ENCODE results near the gene EPOP.
A peak's percentile ranks its signal among the peaks of the same experiment; 100 is the strongest.

Gene EPOP

DNA sequence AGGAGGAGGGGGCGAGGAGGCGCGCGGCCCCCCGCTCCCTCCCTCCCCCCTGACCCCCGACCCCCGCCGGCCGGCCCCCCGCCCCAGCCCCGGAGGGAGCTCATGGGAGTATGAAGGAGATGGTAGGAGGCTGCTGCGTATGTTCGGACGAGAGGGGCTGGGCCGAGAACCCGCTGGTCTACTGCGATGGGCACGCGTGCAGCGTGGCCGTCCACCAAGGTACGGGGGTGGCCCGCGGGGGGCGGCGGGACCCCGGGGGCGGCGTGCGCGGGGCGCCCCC is 30.7 kb upstream of the EPOP start:
- TF ChIP-seq, protein P1, sequence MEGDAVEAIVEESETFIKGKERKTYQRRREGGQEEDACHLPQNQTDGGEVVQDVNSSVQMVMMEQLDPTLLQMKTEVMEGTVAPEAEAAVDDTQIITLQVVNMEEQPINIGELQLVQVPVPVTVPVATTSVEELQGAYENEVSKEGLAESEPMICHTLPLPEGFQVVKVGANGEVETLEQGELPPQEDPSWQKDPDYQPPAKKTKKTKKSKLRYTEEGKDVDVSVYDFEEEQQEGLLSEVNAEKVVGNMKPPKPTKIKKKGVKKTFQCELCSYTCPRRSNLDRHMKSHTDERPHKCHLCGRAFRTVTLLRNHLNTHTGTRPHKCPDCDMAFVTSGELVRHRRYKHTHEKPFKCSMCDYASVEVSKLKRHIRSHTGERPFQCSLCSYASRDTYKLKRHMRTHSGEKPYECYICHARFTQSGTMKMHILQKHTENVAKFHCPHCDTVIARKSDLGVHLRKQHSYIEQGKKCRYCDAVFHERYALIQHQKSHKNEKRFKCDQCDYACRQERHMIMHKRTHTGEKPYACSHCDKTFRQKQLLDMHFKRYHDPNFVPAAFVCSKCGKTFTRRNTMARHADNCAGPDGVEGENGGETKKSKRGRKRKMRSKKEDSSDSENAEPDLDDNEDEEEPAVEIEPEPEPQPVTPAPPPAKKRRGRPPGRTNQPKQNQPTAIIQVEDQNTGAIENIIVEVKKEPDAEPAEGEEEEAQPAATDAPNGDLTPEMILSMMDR (IDR thresholded peaks at IDR 0.05; ENCODE audit: low read depth, low read length), result no peak
- peak overlapping the region; percentile 69 for H3K4me3 ChIP-seq (ENCODE audit: low read depth, low read length)

DNA sequence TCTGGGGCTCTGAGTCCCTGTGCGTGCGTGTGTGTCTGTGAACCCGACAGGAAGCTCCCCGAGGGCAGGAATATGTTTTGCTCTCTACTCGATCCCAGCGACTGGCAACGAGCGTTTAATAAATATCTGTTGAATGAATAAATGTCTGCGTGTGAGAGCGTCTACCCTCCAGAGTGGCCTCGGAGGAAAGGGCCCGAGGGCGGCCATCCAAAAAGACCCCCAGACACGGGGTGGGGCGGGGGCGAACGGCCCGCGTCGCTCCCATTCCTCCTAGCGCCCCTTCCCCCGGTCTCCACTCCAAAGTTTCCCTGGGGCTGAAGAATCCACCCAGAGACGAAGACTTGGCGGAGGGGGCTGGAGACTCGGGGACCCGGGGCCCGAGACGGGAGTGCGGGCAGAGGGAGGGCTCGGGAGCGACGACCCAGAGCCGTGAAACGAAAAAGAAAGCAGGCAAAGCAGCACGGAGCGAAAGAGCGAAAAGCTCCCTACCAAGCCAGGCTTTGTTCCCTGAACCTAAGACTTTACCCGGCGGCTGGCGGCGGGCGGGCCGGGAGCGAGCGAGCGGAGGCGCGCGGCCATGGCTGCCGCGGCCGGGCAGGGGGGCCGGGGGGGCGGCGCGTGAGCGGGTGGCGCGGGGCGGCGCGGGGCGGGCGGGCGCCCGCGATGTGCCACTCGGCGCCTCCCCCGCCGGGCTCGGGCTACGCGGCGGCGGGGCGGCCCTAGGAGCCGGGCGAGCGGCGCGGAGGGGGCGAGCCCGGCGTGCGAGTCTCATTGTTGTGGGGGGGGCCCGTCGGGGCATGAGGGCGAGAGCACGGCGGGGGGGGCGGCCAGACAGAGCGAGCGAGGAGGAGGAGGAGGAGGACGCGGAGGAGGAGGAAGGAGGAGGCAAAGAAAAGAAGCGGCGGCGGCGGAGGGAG is 30.1 kb upstream of the EPOP start, which contains the start of gene MLLT6:
Gene MLLT6, plus strand, starts transcription at position 668 of the 917 bp plus-strand sequence. CDS start 360 bp downstream, outside the sequence.
- TF ChIP-seq, protein P1 (IDR thresholded peaks at IDR 0.05; ENCODE audit: low read depth, low read length), result no peak
- H3K4me3 ChIP-seq (ENCODE audit: low read depth, low read length), result peak within 1 kb of the TSS; percentile 81

DNA sequence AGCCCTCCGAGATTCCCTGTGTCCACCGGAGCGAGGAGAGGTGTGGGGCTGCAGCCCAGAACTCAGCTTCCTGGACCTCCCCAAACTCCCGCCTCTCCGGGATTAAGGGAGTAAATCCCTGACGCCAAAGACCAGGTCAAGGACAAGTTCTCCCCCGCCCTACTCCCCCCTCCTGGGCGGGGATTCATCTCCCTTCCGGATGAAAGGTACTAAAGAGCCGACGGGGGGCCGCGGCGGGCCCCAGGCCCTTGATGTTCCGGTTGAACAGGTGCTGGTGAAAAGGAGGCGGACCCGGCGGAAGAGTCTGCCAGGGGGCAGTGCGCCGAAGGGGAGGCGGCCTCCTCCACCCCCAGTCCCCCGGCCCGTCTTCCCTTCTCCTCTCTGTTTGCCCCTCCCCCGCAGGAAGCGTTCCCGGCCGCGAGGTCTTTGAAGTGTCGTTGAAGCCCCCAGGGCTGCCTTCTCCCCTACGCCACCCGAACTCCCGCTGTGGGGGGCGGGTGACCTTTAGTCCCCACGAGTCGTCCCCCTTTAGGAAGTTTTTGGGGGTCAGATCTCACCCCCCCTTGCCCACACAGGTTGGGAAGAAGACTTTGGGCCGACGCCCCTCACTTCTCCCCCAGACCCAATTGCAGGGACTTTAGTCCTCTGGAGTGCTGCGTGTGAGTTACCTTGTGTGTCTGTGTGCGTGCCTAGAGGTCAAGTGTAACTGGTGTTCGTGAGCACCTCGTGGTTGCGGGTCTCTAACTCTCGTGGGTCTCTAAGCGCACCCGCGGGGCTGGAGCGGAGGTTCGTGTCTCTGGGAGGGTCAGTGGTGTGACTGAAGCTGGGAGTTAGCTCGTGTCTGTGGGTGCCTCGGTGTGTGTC is 29.2 kb upstream of the EPOP start:
- TF ChIP-seq, protein P1 (IDR thresholded peaks at IDR 0.05; ENCODE audit: low read depth, low read length), result no peak
- peak overlapping the region; percentile 81 for H3K4me3 ChIP-seq (ENCODE audit: low read depth, low read length)

DNA sequence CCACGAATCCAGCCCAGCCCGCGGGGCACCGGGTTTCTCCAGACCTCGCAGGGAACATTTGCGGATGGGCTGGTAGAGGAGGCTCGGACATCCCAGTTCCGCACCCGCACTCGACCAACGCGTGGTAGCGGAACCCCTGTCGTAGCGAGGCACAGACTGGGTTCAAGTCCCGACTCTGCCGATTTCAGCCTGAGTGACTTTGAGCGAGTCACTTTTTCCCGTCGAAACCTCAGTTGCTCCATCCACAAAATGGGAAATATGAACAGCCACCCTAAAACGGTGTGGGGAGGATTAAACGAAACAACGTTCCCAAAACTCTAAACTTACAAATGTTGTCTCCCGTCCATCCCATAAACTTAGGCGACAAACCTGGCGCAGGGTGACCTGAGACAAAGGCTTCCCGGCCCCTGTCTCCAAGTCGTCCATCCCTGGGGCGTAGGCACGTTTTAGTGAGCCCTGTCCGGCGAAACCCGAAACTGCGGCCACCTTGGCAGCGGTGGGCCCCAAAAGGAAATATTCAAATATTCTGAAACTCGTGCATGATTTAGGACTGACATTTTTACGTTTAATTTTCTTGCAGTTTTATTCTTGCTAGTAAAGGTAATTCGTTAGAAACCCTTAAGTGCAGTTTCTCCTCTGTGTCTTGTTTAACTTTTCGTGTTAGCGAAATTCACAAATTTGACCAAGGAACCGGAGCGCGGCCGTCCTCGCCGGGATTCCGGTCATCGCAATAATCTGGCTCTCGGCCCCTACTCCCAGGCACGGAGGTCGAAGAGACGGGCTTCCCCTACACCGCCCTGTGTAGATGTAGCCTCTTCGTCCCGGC is 28.4 kb upstream of the EPOP start:
- TF ChIP-seq, protein P1 (IDR thresholded peaks at IDR 0.05; ENCODE audit: low read depth, low read length), result no peak
- peak overlapping the region; percentile 81 for H3K4me3 ChIP-seq (ENCODE audit: low read depth, low read length)

DNA sequence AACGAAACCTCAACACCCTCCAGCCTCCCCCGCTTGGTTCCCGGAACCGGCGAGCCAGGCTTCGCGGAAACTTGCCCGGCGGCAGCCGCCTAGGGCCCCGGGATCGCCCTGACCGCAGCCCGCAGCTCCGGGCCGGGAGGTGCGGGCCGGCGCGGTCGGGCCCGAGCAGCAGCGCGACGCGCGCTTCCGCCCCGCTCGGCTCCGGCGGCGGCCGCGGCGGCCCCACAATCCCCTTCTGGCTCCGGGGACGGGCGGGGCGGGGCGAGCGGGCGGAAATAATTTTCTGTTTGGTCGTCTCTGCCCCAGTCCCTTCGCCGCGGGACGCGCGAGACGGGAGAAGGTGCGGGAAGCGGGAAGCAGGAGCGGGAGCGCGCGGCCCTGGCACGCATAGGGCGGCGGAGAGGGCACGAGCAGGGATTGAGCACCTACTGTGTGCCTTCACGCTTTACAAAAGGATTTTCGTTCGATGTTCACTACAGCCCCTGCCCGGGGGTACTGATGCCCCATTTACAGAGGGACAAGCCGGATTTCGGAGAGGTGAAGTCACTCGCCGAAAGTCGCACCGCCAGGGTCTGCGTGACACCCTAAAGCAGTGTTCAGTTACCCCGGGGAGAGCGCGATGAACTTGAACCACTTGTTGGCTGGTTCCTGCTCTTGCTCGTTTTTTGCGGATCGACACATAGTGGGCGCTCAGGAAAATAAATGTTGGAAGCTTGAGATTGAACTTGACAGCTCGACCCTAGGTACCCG is 27.6 kb upstream of the EPOP start:
- TF ChIP-seq, protein P1 (IDR thresholded peaks at IDR 0.05; ENCODE audit: low read depth, low read length), result no peak
- peak overlapping the region; percentile 69 for H3K4me3 ChIP-seq (ENCODE audit: low read depth, low read length)

DNA sequence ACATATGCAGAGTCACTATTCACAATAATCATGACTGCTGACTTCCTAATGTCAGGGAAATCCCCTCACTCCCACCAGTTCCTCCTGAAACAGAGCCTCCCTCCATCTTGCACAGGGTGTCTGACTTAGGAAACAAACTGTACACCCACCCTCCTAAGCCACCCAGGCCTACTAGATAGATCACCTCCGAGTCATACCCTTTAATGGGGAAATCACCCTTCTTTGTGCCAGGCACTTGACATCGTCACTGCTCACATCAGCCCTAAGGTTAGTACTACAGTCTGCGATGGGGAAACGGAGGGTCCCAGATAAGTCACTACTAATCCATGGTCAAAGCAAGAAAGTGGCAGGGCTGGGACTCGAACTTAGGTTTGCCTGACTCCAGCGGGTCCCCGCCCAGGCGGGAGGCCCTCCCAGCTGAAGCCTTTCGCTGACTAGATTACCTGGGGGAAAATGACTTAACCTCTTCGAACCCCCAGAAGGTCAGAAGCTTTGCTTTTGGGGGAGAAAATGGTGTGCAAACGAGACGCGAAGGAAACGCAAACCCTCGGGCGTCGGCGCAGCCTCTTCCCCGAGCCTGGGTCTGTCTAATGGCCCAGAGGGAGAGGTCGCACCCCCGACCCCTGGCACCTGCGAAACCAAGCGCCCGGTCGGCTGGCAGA is 26.9 kb upstream of the EPOP start:
- H3K4me3 ChIP-seq (ENCODE audit: low read depth, low read length), result peak overlapping the region; percentile 69
- TF ChIP-seq, protein P1 (IDR thresholded peaks at IDR 0.05; ENCODE audit: low read depth, low read length), result no peak
